ENCODE data around the gene ZNF675. TPM values are rescaled to one million over a fixed set of nuclear protein-coding genes. Genes with fewer than 3 reads are reported as not detected.
A peak's percentile ranks its signal among the peaks of the same experiment; 100 is the strongest.

ZNF675 gene
- total and polyA plus RNA-seq, 2 of the 8 experiments (the other 6 are each of a cell fraction or from before 2014, with no cell fraction given): 6.9 to 27.8 TPM

GRCh38 chr19:23718802-23719201 is 31.8 kb upstream of the ZNF675 start:
- Histone ChIP-seq H3K18ac (ENCODE audit: extremely low read depth, low read length) (no peak overlapping the region), H3K23me2 (ENCODE audit: low read depth, low read length) (no peaks in the 10 kb centered on the region; the same call in 1 of the 2 replicates), H3K23ac (ENCODE audit: insufficient read length) (no peak overlapping the region), H2BK12ac (ENCODE audit: low read depth, low read length) (no peak overlapping the region), H3K79me1 (ENCODE audit: low read depth, low read length) (no peaks in the 10 kb centered on the region), H3K14ac (ENCODE audit: insufficient read length) (no peak overlapping the region), H2BK120ac (replicated peaks; ENCODE audit: low read depth, low read length) (no peak overlapping the region), H3K27ac (ENCODE audit: low read depth, low read length) (no peak overlapping the region), H3K79me2 (ENCODE audit: control insufficient read depth in 1 of 2, insufficient read depth in 2 of 2, low read length in 2 of 2) (no peaks in the 10 kb centered on the region), H4K20me1 (replicated peaks in 1 of 2; ENCODE audit: control insufficient read depth in 1 of 2, insufficient read depth in 2 of 2, low read length in 2 of 2) (no peaks in the 10 kb centered on the region), H3K4me2 (ENCODE audit: insufficient read depth in 1 of 2, low read depth in 2 of 2, low read length in 2 of 2) (peak overlapping the region; percentile 28 to 62), H3K56ac (replicated peaks; ENCODE audit: insufficient read length, low read depth, low read length) (no peak overlapping the region), H2AK5ac (ENCODE audit: low read depth, low read length) (no peak overlapping the region), H2BK5ac (ENCODE audit: low read depth, low read length) (no peak overlapping the region), H4K8ac (ENCODE audit: extremely low read depth, insufficient read depth, low read length) (no peak overlapping the region), H4K5ac (ENCODE audit: insufficient read length, low read depth, low read length) (no peak overlapping the region), H3K9ac (replicated peaks in 1 of 4; ENCODE audit: extremely low read depth in 1 of 4, low read depth in 3 of 4, low read length in 3 of 4) (no peak overlapping the region), H3K4ac (replicated peaks; ENCODE audit: insufficient read length, low read depth, low read length) (no peak overlapping the region), H4K91ac (replicated peaks; ENCODE audit: insufficient read length, low read length) (no peak overlapping the region), H2AFZ (ENCODE audit: low read length) (no peak overlapping the region), H3K27me3 (replicated peaks in 1 of 4; ENCODE audit: control insufficient read depth in 3 of 4, extremely low read depth in 1 of 4, insufficient read depth in 3 of 4, low read length in 3 of 4) (no peaks in the 10 kb centered on the region), H3K9me3 (ENCODE audit: insufficient read depth in 2 of 2, low read depth in 1 of 2, low read length in 1 of 2) (peaks cover 3 to 7% of the 10 kb centered on the region in 2 experiments; a peak in 1 of 4 replicates), H2BK20ac (ENCODE audit: low read length) (no peak overlapping the region), H3K36me3 (ENCODE audit: control insufficient read depth in 2 of 4, insufficient read depth in 4 of 4, low read length in 3 of 4) (no peaks in the 10 kb centered on the region), H3K4me3 (ENCODE audit: extremely low read depth in 1 of 4, insufficient read depth in 2 of 4, low read depth in 3 of 4, low read length in 4 of 4) (peak overlapping the region in 1 of 4 experiments; percentile 42; a peak in 2 of 8 replicates), H2BK15ac (ENCODE audit: low read length) (no peak overlapping the region), H3K4me1 (replicated peaks in 1 of 4; ENCODE audit: control insufficient read depth in 3 of 4, insufficient read depth in 4 of 4, low read length in 3 of 4) (peaks cover 0 to 2% (median 0%) of the 10 kb centered on the region in 4 experiments; a peak in 1 of 7 replicates)
- DNase-seq (ENCODE audit: low read depth in 1 of 2, low spot score in 2 of 2) (no peak), FAIRE-seq (no peak)
- POLR2A ChIA-PET (ENCODE audit: partially characterized antibody): interaction anchor here (1.1 to 1.2 kb wide), 3 partner anchors 20 to 315 kb away, joined by 3 read pairs; partner anchors contain the start of gene ZNF675
- TF ChIP-seq POLR2AphosphoS5 (IDR thresholded peaks at IDR 0.05; ENCODE audit: low read depth, low read length): no peak
- no peak for TF ChIP-seq SIRT6 (IDR thresholded peaks at IDR 0.05; ENCODE audit: low read length)
- TF ChIP-seq SP4 (IDR thresholded peaks at IDR 0.05; ENCODE audit: low read length): no peak
- no peak for TF ChIP-seq RNF2 (IDR thresholded peaks at IDR 0.05; ENCODE audit: borderline replicate concordance, low read depth, low read length, missing control alignments, poor library complexity, severe bottlenecking)
- TF ChIP-seq TAF1 (IDR thresholded peaks at IDR 0.05; ENCODE audit: low read depth, low read length): no peak
- TF ChIP-seq ASH2L (IDR thresholded peaks at IDR 0.05; ENCODE audit: low read length): no peak
- TF ChIP-seq SP1 (IDR thresholded peaks at IDR 0.05; ENCODE audit: low read depth, low read length): no peak
- no peak for TF ChIP-seq SP2 (IDR thresholded peaks at IDR 0.05; ENCODE audit: low read length)
- no peak for TF ChIP-seq TBP (IDR thresholded peaks at IDR 0.05; ENCODE audit: low read depth, low read length)
- no peak for TF ChIP-seq HDAC2 (IDR thresholded peaks at IDR 0.05; ENCODE audit: borderline replicate concordance in 1 of 2, low read depth in 2 of 2, low read length in 2 of 2)
- TF ChIP-seq ZNF274 (IDR thresholded peaks at IDR 0.05; ENCODE audit: borderline replicate concordance, extremely low read depth, low read length): no peak
- TF ChIP-seq TAF7 (optimal IDR thresholded peaks at IDR 0.05; ENCODE audit: borderline replicate concordance, low read depth, low read length): no peak
- no peak for TF ChIP-seq USF2 (IDR thresholded peaks at IDR 0.05; ENCODE audit: low read length)
- CTCF ChIA-PET (ENCODE audit: partially characterized antibody): no interaction called here
- WGBS, 2 experiments (ENCODE audit: extremely low coverage in 1 of 2, insufficient coverage in 1 of 2, insufficient read length in 1 of 2, insufficient replicate concordance in 2 of 2, low coverage in 1 of 2, low lambda C conversion rate in 2 of 2, missing lambda C conversion rate in 1 of 2): 38% methylated on average over 12 of the region's 12 CpGs; no CpG with 5 or more reads in 1 of the 2 experiments
